GM18526 (cell line): ENCODE data around the gene SPX.
A peak's percentile ranks its signal among the peaks of the same experiment; 100 is the strongest.

Experiments used
- POLR2A ChIP-seq: IDR thresholded peaks from 3 replicates; pipeline ENCODE4 v1.6.1; 2011; ENCODE audit not compliant: insufficient read length; ENCODE audit errors: extremely low read depth

The SPX gene

DNA sequence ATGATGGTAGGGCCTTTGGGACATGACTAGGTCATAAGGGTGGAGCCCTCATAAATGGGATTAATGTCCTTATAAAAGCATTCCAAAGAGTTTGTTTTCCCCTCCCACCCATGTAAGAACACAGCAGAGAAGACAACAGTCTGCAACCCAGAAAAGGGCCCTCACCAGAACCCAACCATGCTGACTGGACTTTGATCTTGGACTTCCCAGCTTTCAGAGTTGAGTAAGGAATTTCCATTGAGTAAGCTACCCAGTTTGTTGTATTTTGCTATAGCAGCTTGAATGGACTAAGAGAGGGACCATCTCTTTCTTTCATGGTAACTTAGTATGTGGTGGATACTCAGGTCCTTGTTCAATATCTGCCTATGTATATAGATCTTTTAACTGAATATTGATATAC is 2.9 kb upstream of the SPX start:
- no peak for TF ChIP-seq POLR2A

DNA sequence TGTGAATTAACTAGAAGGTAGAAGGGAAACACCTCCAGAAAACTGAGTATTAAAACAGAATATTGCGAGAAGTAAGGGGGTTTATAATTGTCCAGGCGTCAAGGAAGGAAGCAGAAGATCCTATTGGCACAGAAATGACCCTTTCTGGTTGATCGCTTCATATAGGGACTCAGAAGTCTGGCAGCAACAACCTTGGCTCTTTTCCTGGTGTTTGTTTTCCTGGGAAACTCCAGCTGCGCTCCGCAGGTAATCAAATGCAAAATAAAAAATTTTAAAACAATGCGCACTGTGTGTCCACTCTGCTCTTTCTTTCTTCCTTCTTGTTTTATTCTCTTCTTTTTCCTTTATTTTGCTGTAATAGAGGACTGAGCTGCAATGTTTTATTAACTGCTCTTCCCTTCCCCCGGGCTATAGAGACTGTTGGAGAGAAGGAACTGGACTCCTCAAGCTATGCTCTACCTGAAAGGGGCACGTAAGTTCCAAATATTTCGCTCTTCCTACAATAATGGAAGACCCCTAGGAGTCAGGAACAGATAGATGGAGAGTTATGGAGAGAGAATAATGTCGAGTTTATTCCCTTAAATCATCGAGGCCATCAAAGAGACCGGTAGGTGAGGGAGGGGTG is 737 bp downstream of the SPX start:
- no peak for TF ChIP-seq POLR2A

DNA sequence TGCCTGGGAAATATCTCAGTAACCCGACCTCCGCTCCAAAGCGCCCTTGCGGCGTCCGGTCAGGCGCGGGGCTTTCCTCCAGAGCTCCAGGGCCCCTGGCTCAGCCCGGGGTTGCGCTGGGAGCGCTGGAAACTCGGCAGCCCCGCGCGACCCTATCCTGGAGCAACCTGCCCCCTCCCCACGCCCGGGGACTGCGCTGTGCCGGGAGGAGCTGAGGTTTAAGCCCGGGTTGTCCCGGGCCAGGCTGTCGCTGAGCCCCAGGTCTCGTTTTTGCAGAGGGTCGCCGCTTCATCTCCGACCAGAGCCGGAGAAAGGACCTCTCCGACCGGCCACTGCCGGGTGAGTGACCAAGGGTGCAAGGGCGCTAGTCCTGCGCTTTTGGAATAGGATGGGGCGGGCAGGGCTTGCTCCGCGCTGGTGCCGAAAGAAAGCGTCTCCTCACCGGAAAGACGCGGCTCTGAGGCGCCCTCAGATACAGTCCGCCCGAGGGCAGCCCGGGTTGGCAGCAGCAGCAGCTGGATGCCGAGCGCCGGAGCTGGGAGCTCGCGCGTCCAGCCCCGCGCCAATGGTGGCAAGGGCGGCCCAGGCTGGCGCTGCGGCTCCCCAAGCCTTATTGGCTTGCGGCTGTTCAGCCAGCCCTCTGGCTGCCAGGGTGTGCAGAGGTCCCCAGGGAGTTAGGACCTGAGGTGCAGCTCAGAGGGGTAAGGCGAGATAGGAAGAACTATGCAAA is 1.5 kb downstream of the SPX start:
- peak; percentile 40 for TF ChIP-seq POLR2A

DNA sequence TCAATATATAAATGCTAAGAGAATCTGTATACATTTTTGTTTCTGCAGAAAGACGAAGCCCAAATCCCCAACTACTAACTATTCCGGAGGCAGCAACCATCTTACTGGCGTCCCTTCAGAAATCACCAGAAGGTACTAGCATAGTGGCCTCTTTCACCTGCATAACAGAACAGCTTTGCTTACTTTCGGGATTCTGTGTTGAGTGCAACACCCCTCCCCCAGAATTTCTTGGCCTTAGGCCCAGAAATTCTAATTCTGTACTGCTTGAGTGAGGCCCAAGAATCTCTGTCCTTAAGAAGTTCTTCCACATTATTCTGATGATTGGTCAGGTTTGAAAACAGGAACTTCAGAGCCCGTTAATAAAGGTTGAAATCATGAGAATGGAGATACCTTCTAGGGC is 2.9 kb downstream of the SPX start:
- TF ChIP-seq POLR2A: no peak

DNA sequence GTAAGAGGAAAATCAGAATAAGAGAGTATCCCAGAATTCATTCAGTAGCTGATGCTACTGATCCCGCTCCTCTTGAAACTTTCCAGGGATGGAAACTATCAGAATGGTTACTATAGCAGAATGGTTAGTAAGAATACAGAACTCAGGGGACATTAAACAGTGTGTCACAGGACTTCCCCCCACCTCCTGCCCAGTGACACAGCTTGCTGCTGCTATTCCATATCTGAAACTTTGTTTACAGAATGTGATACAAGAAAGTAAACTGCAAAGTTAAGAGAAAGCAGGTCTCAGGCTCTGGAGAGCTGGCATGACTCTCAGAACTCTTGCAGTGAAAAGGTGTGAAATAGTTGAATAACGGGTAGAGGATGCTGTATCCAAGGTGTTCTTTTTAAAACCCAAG is 3.4 kb downstream of the SPX start:
- no peak for TF ChIP-seq POLR2A

DNA sequence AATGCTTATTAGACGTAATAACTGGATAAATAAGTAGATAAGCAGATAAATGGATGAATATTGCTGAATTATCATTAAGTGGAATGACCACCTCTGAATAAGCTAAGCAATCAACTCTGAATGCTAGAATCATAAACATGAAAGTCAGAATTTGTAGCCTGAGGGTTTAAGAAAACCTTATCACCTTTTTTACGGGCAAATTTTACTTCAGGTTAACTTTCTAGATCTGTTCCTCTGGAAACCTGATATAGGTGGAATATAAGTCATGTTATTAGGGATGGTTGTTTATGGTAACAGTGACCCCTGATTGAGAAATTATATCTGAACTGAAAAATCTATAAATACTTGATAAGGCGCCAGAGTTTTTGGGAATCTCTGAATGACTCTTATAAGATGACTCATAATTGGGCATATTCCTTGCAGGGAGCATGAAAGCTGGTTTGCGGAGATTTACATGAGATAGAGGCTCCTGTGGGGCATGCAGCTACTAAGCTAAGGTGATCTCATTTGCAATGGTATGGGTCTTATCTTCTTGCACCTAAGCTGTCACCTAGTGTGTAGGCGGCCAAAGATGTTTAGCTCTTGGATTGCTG is 12.1 kb downstream of the SPX start:
- no peak for TF ChIP-seq POLR2A

DNA sequence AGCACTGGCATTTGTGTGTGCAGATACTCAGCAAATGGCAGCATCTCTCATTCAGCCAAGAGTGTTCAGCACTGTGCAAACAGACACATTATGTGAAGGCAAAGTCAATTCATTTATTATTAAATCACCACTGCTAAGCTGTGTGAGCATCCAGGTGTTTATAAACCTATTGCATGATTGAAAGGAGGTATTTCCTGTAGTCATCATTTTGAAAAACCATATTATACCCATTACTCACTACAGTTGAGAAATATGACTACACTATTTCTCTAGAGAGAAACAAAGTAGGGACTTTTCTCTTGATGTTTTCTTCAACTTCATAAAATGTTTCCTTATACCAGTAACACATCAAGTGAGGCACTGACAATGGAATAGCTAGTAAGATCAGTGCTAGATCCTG is 13.7 kb downstream of the SPX start:
- no peak for TF ChIP-seq POLR2A

DNA sequence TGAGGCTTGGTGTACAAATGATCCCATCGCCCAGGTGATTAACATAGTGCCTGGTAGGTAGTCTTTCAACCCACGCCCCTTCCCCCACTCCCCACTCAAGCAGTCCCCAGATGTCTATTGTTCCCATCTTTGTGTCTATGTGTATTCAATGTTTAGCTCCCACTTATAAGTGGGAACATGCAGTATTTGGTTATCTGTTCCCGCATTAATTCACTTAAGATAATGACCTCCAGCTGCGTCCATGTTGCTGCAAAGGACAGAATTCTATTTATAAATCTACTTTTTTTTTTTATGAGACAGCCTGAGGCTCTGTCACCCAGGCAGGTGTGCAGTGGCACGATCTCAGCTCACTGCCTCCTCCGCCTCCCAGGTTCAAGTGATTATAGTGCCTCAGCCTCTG is 15.7 kb downstream of the SPX start:
- no peak for TF ChIP-seq POLR2A

DNA sequence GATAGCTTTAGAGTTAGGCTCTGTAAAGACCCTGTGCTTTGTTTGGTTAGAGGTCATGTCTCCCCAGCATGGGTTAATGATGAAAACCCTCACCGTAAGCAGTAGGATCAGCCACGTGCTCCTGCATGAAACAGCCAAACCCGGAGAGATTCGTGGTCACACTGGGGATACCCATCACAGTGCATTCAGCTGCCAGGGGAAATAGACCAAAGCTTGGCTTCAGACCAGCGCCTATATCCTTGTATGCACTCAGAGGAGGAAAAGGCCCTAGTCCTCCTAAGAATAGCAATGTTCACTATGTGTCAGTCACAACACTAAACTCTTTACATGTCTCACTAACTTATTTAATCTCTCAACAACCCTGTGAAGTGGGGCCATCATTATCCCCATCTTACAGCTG is 16.3 kb downstream of the SPX start:
- no peak for TF ChIP-seq POLR2A

DNA sequence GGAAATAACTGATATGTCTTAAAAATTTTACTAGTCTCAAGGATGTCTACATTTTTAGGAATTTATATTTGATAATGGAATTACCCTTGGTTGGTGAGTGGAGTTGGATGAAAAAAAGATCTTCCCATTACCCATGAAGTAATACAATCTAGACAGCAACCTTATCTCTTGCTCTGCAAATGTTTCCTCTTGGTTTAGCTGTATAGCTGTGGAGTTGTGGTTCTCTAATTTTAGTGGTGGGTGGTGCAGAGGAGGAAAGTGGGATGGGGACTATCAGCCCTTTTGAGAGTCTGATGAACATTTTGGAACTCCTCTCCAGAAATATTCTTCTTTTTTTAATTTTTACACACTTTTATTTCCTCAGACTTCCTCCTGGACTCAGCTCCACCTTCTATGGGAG is 17.1 kb downstream of the SPX start:
- TF ChIP-seq POLR2A: no peak

DNA sequence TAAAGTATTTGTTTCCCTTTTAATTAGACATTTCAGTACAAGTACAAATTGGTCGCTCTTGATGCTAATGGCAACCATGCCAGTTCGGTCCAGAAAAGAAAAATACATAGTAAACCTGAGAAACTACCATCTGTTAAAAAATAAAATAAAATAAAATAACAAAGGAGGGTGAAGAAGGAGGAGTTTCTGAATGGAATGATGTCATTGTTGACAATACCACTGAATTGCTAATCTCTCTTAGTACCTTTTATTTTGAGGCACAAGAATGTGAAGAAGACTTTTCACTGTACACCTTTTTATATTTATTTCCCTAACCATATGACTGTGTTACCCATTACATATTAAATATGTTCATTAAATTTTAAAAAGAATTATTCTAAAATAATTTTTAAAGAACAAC is 19.5 kb downstream of the SPX start:
- no peak for TF ChIP-seq POLR2A

DNA sequence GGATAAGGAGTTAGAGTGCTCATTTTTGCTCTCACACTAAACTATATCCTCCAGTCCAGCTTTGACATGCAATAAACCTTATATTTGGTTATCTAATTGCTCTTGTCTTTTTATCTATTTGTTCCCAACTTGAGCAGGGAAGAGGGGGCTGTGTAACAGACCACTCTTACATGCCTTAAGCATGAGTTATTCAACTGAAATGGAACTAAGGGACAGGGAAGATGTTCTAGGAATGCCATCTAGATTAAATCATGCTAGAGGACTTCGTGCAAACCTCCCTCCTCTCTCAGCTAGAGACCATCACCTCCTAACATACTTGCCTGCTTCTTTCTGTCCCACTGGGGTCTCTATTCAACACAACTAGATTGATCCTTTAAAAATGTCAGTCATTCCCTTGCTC is 20.6 kb downstream of the SPX start:
- TF ChIP-seq POLR2A: no peak

DNA sequence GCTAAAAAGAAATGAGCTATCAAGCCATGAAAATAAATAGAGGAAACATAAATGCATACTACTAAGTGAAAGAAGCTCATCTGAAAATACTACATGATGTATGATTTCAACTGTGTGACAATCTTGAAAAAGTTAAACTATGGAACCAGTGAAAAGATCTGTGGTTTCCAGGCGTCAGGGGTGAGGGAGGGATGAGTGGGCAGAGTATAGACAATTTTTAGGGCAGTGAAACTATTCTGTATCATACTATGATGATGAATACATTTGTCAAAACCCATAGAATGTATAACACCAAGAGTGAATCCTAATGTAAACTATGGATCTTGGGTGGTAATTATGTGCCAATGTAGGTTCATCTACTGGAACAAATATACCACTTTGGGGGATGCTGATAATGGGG is 21.3 kb downstream of the SPX start:
- TF ChIP-seq POLR2A: no peak

DNA sequence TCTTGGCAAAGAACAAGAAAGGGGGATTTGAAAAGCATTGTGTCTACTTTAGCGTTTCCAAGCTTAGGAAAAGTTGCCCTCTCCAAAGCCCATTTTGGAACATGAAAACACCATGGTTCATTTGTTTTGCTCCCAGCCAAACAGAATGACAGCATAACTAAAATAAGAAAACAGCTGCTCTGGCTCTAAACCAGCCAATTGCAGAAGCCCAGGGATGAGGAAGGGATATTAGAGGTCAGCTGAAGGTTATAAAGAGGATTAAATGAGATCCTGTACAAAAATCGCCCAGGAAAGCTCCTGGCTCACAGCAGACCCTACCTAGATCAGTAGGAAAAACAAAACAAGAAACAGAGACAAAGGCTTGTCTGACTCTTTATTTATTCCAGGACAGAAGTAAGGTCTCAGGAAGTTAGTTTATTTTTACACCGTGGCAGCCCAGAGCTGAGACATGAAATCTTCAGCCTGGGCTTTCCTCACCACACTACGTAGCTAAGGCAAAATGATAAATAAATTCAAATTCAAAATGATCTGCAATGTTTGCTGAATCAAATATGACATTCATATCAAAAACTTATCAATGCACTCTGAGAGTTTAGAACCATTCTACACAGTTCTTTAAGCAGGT is 25.9 kb downstream of the SPX start:
- no peak for TF ChIP-seq POLR2A

DNA sequence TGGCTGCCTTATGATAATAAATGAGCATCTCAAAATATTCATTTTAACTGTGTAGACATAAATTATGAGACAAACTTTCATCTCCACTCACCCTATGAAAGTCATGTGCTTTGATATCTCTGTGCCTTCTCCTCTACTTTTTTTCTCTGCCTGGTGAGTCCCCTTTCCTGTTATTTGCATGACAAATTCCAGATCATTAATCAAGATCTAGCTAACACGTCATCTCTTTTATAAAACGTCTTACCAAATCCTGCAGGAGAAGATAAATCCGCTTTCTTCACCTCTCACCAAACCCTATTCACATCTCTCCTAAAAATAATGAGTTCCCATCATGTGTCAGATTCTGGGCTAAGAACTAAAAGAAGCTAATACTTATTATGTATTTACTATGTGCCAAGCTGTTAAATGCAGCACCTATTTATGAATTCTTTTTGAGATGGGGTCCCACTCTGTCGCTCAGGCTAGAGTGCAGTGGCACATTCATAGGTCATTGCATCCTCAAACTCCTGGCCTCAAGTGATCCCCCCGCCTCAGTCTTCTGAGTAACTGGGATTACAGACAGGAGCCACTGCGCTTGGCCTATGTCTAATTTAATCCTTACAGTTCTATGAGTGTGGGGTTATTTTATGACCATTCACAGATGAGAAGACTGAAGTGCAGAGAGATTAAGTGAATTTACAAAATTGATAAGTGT is 26.7 kb downstream of the SPX start:
- no peak for TF ChIP-seq POLR2A

DNA sequence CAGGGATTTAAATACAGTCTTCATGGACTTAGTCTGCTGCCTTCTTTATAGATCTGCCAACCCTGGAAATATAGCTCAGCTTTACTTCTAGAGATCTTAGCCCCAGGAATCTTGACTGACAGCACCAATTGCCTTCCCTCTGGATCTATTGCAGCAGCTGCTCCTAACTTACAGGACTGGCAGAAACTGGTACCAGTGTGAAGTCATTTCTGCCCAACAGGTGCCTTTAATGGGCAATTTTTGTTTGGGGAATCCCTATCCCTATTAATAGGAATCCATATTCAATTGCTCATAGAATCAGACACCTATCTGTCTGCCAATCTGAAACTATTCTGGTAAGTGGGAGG is 27.2 kb downstream of the SPX start:
- no peak for TF ChIP-seq POLR2A
